IgD-negative memory B cell (primary cell): ENCODE results near the gene PDP2. TPM values are rescaled to one million over a fixed set of nuclear protein-coding genes. Genes with fewer than 3 reads are reported as not detected.
"Not testable (repeated sequence)": the region's sequence is repeated elsewhere in the genome, so short reads cannot be mapped to it uniquely, and the experiment has no call there.

ENCODE experiments used
- H3K27ac Mint-ChIP-seq, 3 donors: one replicate each; pipeline ENCODE4 v1.8.0; 2020 to 2022; ENCODE audit warnings: mild to moderate bottlenecking in 3 of 3, mixed read lengths in 3 of 3, moderate library complexity in 1 of 3
- H3K27me3 Mint-ChIP-seq: one replicate; pipeline ENCODE4 v1.8.0; 2021; ENCODE audit warnings: mixed read lengths
- H3K36me3 Mint-ChIP-seq: one replicate; pipeline ENCODE4 v1.8.0; 2020; ENCODE audit warnings: mild to moderate bottlenecking, mixed read lengths
- H3K4me1 Mint-ChIP-seq, 3 donors: one replicate each; pipeline ENCODE4 v1.8.0; 2020 to 2022; ENCODE audit warnings: mixed read lengths in 3 of 3, mild to moderate bottlenecking in 1 of 3
- H3K4me3 Mint-ChIP-seq, 4 donors: one replicate each; pipeline ENCODE4 v1.8.0; 2020 to 2022; ENCODE audit warnings: mild to moderate bottlenecking in 4 of 4, mixed read lengths in 4 of 4, moderate library complexity in 3 of 4
- H3K9me3 Mint-ChIP-seq, 3 donors: one replicate each; pipeline ENCODE4 v1.8.0; 2020 to 2021; ENCODE audit warnings: mixed read lengths in 3 of 3, mild to moderate bottlenecking in 1 of 3
- polyA plus RNA-seq: library from polyadenylated mRNA; unstranded; fragments of 300-500 nt; fragmentation: Illumina TruSeq; gene quantifications from one replicate; pipeline ENCODE4 v1.2.3, GENCODE V29; 2021

Gene PDP2
- polyA plus RNA-seq, 1 donor from 2014 or later: 0.78 TPM

DNA sequence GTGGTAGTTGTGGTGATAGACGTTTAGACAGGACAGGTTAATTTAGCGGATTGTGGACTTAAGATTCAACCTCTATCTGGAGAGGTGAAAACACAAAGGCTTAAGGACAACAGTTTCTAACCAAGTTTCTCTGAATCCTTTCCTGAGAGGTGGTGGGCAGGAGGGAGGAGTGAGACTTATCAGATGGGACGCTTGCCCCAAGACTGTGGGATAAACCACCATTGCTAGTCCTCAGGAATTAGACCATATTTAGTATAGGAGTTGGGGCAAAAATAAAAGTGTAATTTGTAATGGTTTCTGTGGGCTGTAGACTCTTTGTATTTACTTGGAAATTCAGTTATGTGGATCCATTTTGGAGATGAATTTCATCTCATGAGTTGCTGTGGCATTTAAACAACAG, 6.6 kb downstream of the PDP2 start:
- H3K36me3 Mint-ChIP-seq: peaks cover 1% of the 10 kb centered on the region
- no peak overlapping the region for H3K4me3 Mint-ChIP-seq
- peaks cover 0 to 7% (median 3%) of the 10 kb centered on the region in 3 donors for H3K4me1 Mint-ChIP-seq
- no peaks in the 10 kb centered on the region for H3K27me3 Mint-ChIP-seq
- H3K27ac Mint-ChIP-seq: peak overlapping the region in 1 of 3 donors; percentile 61
- no peaks in the 10 kb centered on the region for H3K9me3 Mint-ChIP-seq

DNA sequence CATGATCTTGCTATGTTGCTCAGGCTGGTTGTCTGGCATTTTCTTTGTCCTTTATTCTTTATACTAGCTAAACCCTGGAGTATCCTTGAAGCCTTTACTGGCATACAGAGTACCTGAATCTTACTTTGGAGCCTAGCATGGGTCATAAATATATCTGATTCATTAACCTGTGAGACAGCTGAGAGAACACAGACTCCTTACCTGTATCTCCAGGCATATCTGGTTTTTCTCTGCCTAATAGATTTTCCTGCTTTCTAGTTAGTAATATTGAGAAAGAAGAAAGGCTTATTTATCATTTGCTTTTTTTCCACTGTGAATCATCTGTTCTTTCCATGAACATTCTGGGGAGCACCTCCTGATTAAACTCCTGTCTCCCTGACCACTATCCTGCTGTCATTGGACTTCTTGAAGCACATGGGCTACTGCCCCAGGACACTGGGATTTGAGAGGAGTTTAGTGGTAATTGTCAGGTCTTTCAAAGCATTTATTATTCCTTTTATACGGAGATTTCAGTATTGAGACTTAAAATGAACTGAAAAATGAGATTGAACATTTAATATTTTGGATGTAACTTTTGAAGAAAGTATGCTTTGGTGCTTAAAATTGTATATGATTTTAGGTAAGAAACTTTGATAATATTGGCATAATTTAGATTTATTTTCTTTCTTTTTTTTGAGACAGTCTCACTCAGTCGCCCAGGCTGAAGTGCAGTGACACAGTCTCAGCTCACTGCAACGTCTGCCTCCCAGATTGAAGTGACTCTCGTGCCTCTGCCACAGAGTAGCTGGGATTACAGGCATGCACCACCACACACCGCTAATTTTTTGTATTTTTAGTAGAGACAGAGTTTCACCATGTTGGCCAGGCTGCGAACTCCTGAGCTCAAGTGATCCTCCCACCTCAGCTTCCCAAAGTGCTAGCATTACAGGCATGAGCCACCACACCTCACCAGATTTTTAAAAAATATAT, 8.6 kb downstream of the PDP2 start:
- Mint-ChIP-seq H3K36me3 (no peaks in the 10 kb centered on the region), H3K4me3 (no peak overlapping the region), H3K4me1 (peaks cover 0 to 7% (median 5%) of the 10 kb centered on the region in 3 donors), H3K27me3 (no peaks in the 10 kb centered on the region), H3K9me3 (no peaks in the 10 kb centered on the region), H3K27ac (no peak overlapping the region)

DNA sequence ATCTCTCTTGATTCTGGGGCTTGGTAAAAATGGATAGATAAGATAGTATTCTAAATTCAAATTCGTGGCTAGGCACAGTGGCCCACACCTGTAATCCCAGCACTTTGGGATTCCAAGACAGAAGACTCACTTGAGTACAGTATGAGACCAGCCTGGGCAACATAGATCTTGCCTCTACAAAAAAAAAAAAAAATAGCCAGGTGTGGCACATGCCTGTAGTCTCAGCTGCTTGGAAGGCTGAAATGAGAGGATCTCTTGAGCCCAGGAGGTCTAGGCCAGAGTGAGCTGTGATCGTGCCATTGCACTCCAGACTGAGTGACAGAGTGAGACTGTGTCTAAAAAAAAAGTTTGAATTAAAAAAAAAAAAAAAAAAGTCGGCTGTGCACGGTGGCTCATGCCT, 9.3 kb downstream of the PDP2 start:
- Mint-ChIP-seq H3K4me1 (peaks cover 0 to 7% (median 5%) of the 10 kb centered on the region in 3 donors), H3K27ac (no peak overlapping the region), H3K36me3 (no peaks in the 10 kb centered on the region), H3K9me3 (no peaks in the 10 kb centered on the region), H3K27me3 (no peaks in the 10 kb centered on the region), H3K4me3 (no peak overlapping the region)

DNA sequence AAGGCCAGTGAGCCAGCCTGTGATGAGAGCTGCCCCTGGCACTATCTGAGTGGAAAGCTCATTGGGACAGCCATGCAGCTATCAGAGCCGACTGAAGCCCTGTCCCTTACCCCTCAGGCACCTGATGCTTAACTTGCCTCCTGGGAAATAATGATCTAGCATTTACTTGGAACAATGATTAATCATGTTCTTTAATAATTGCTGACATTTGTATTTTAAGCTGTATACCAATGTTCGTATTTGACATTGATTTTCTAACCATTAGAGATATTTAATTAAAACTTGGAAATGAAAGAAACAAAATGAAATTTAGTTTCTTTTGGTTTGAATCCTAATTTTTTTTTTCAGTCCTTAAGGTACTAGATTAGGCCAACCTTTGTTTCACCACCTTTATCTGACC, 10.5 kb downstream of the PDP2 start:
- Mint-ChIP-seq H3K27me3 (no peaks in the 10 kb centered on the region), H3K4me1 (peaks cover 0 to 8% (median 7%) of the 10 kb centered on the region in 3 donors), H3K4me3 (no peak overlapping the region), H3K36me3 (no peaks in the 10 kb centered on the region), H3K9me3 (no peaks in the 10 kb centered on the region), H3K27ac (no peak overlapping the region)

DNA sequence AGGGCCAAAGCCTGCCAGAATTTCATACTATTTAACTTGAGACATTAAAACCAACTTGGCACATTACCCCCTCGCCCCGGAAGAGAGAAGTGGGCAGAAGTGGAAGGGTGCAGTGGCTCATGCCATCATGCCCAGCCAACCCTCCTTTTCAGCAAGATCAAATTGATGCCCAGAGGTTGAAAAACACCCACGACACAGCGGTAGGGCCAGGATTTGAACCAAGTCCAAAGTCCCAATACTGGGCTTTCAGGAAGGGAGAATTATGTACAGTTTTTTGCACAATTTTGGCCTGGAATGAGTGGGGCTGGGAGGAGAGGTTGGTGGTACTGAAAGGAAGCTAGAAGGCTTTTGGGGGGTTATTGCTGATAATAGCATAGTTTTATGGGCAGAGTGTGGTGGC, 11.0 kb downstream of the PDP2 start:
- no peaks in the 10 kb centered on the region for H3K27me3 Mint-ChIP-seq
- H3K9me3 Mint-ChIP-seq: no peaks in the 10 kb centered on the region
- H3K36me3 Mint-ChIP-seq: no peaks in the 10 kb centered on the region
- no peak overlapping the region for H3K4me3 Mint-ChIP-seq
- peaks cover 0 to 8% (median 7%) of the 10 kb centered on the region in 3 donors for H3K4me1 Mint-ChIP-seq
- no peak overlapping the region for H3K27ac Mint-ChIP-seq

- no peaks in the 10 kb centered on the region for H3K36me3 Mint-ChIP-seq
- H3K27ac Mint-ChIP-seq: no peak overlapping the region
- H3K4me3 Mint-ChIP-seq: no peak overlapping the region
- H3K27me3 Mint-ChIP-seq: no peaks in the 10 kb centered on the region
- H3K9me3 Mint-ChIP-seq: no peaks in the 10 kb centered on the region
- H3K4me1 Mint-ChIP-seq: peaks cover 0 to 8% (median 7%) of the 10 kb centered on the region in 3 donors
These were observed 11.5 kb downstream of the PDP2 start for GRCh38 chr16:66891797-66892196.

GRCh38 chr16:66894055-66894454, 13.7 kb downstream of the PDP2 start:
- Mint-ChIP-seq H3K9me3 (no peaks in the 10 kb centered on the region), H3K27ac (no peak overlapping the region), H3K4me1 (peaks cover 0 to 5% (median 0%) of the 10 kb centered on the region in 3 donors), H3K27me3 (no peaks in the 10 kb centered on the region), H3K4me3 (no peak overlapping the region), H3K36me3 (no peaks in the 10 kb centered on the region)

GRCh38 chr16:66894948-66895688, 14.8 kb downstream of the PDP2 start:
- Mint-ChIP-seq H3K4me1 (peaks cover 0 to 5% (median 0%) of the 10 kb centered on the region in 3 donors), H3K4me3 (peak overlapping the region in 1 of 4 donors; percentile 5), H3K27ac (peak overlapping the region in 1 of 3 donors; percentile 20), H3K36me3 (no peaks in the 10 kb centered on the region), H3K27me3 (no peaks in the 10 kb centered on the region), H3K9me3 (no peaks in the 10 kb centered on the region)

DNA sequence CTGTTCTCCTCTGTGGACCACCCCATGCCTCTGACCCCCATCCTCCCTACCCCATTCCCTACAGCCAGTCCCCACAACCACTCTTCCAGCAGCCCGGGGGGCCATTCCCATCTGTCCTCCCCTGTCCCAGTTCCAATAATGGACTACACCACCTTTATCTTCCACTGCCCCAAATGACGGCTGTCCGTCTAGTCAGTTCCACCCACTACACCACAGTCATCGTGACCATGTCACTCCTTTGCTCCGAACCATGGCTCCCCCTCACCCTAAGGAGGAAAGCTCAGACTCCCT, 15.3 kb downstream of the PDP2 start:
- Mint-ChIP-seq H3K9me3 (no peaks in the 10 kb centered on the region), H3K36me3 (no peaks in the 10 kb centered on the region), H3K4me1 (peaks cover 0 to 5% (median 0%) of the 10 kb centered on the region in 3 donors), H3K27ac (peak overlapping the region in 1 of 3 donors; percentile 46), H3K27me3 (no peaks in the 10 kb centered on the region), H3K4me3 (no peak overlapping the region)

GRCh38 chr16:66895999-66896398, 15.7 kb downstream of the PDP2 start:
- H3K27ac Mint-ChIP-seq: peak overlapping the region in 1 of 3 donors; percentile 46

DNA sequence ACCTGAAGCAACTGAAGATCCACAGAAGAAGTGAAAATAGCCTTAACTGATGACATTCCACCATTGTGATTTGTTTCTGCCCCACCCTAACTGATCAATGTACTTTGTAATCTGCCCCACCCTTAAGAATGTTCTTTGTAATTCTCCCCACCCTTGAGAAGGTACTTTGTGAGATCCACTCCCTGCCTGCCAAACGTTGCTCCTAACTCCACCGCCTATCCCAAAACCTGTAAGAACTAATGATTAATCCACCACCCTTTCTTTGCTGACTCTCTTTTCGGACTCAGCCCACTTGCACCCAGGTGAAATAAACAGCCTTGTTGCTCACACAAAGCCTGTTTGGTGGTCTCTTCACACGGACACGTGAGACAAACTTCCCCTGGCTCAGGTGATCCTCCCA, 16.4 kb downstream of the PDP2 start:
- peak overlapping the region in 1 of 4 donors; percentile 30 for H3K4me3 Mint-ChIP-seq
- H3K4me1 Mint-ChIP-seq, H3K27me3 Mint-ChIP-seq, H3K27ac Mint-ChIP-seq, H3K9me3 Mint-ChIP-seq, H3K36me3 Mint-ChIP-seq: not testable (repeated sequence)

More at GRCh38 chr16:66895999-66896398, 15.7 kb downstream of the PDP2 start:
- Mint-ChIP-seq H3K9me3 (no peaks in the 10 kb centered on the region), H3K27me3 (no peaks in the 10 kb centered on the region), H3K4me1 (peaks cover 0 to 5% (median 0%) of the 10 kb centered on the region in 3 donors), H3K36me3 (no peaks in the 10 kb centered on the region), H3K4me3 (no peak overlapping the region)

DNA sequence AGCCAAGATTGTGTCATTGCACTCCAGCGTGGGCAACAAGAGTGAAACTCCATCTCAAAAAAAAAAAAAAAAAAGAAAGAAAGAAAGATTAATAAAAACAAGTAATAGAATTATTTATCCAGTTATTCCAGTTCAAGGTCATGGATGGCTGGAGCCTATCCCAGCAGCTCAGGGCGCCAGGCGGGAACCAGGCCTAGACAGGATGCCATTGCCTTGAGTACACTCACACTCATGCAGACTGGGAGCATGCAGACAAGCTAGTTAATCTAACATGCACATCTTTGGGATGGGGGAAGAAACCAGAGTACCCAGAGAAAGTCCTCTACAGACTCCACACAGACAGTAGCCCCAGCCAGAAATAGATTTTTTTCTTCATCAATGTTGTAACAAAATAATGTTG, 17.9 kb downstream of the PDP2 start:
- Mint-ChIP-seq H3K27ac (no peak overlapping the region), H3K9me3 (no peaks in the 10 kb centered on the region), H3K27me3 (peaks cover 1% of the 10 kb centered on the region), H3K4me1 (peaks cover 0 to 3% (median 0%) of the 10 kb centered on the region in 3 donors), H3K4me3 (no peak overlapping the region), H3K36me3 (no peaks in the 10 kb centered on the region)

DNA sequence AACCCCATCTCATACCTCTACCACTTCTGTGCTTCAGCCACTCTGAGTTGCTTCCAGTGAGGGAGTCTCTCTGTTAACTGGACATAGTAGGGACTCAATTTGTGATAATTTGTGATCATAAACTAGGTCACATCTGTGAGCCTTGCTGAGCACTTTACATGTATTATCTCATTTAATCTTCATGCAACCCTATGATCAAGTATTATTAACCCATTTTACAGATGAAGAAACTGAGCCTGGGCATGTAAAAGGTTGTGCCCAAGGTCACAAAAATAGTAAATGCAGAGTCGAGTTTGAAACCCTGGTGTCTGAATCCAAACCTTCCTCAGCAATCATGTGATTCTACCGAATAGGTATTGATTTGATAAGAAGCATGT, 18.6 kb downstream of the PDP2 start:
- peaks cover 2% of the 10 kb centered on the region for H3K27me3 Mint-ChIP-seq
- H3K9me3 Mint-ChIP-seq: no peaks in the 10 kb centered on the region
- H3K4me3 Mint-ChIP-seq: no peak overlapping the region
- no peaks in the 10 kb centered on the region for H3K36me3 Mint-ChIP-seq
- H3K27ac Mint-ChIP-seq: no peak overlapping the region
- H3K4me1 Mint-ChIP-seq: peaks cover 0 to 3% (median 0%) of the 10 kb centered on the region in 3 donors

DNA sequence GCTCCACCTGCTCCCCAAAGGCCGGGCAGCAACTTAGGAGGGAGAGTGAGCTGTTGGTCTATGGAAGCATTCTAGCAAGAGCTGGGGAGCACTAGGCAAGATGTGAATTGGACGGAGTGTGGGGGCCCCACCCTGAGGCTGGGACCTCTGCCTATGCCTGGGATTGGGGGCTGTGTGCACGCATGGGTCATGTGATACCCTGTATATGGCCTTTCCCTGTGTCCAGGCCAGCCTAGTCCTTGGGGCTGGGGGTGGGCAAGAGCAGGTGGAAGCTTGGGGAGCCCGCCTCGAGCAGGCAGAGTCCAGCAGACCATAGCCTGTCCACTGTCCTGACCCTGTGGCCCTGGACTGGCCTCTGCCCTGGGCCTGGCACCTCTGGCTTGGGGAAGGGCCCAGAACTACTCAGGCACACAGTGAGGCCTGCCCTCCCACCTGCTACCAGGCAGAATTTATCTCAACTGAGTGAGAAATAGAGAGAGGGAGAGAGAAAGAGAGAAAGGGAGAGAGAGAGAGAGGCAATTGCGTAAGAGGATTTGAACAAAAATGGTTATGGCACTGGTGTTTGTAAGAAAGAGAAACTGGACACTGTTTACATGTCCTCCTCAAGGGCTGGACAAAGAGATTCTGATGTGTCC, 19.1 kb downstream of the PDP2 start:
- Mint-ChIP-seq H3K9me3 (no peaks in the 10 kb centered on the region), H3K27ac (peak overlapping the region in 1 of 3 donors; percentile 10), H3K4me3 (no peak overlapping the region), H3K4me1 (peaks cover 0 to 3% (median 0%) of the 10 kb centered on the region in 3 donors), H3K36me3 (no peaks in the 10 kb centered on the region), H3K27me3 (peaks cover 2% of the 10 kb centered on the region)
